GM12872 (cell line): ENCODE data around the gene TNC.

Experiments
- CTCF ChIP-seq: IDR thresholded peaks from 3 replicates; pipeline ENCODE4 v1.5.1; 2011; ENCODE audit warnings: low read depth, mild to moderate bottlenecking, low read length, moderate library complexity; ENCODE audit not compliant: insufficient read depth

TNC gene

GRCh38 chr9:115134941-115135340 is 17.0 kb upstream of the TNC start:
- no peak for TF ChIP-seq CTCF

GRCh38 chr9:115133649-115134048 is 15.7 kb upstream of the TNC start:
- TF ChIP-seq CTCF, result no peak

DNA sequence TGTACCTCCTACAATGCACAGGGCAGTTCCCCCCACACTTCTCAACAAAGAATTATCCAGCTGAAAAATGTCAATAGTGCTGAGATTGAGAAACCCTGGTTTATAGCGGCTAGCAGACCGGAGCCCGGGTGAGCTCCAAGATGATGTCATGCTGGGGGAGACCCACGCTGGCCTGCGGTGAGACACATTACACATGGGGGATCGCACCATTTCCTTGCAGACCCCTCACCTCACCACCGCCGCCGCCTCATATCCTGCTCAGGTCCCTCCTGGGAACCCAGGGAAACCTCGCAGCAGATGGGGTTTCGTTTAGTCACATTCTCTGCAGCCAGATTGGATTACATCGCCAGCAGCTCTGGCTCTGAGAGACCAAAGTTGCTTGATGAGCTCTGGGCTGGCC is 14.7 kb upstream of the TNC start:
- TF ChIP-seq CTCF, result no peak

DNA sequence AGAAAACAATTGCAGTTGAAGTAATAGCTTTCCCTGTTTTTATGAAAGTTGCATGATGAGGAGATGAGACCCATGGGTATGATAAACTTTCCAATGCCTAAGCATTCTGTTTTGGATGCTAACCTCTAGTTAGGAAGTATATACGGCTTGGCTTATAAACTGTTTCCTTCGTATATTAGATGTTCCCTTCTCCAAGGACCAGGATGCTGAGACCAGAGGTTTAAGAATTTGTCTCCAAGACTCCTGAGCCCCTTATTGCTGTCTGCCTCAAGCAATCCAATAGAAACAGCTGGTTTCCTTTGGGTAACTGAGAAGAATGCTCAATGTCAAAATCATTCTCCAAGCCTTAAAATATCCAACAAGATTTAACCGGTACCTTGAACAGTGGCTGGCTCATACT is 12.2 kb upstream of the TNC start:
- TF ChIP-seq CTCF, result no peak

DNA sequence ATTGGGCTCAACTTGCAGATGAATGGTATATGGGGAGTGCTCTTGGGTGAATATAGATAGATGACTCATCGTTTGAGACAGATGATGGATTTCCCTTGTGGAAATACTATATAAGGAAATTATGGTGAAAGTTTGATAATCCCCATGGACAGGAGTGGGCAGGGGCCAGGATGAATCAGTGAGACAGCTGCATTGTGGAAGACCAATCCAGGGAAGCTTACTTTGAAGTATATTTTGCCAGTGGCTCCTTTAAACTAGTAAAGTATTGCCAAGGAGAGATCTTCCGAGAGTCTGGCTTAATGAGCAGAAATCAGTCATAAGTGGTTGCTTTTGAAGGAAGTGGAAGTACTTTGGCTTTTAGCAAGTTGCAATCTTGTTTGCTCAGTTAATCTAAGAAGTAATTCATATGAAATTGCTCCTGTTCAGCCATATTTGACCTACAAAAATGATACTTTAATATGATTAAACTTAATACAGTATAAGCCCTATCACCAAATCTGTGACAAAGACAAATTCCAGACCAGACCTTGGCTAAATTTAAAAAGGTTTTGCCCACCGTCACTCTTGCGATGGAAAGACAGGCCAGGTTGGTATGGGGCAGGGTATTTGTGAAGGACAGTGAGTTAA is 9.3 kb upstream of the TNC start:
- no peak for TF ChIP-seq CTCF

DNA sequence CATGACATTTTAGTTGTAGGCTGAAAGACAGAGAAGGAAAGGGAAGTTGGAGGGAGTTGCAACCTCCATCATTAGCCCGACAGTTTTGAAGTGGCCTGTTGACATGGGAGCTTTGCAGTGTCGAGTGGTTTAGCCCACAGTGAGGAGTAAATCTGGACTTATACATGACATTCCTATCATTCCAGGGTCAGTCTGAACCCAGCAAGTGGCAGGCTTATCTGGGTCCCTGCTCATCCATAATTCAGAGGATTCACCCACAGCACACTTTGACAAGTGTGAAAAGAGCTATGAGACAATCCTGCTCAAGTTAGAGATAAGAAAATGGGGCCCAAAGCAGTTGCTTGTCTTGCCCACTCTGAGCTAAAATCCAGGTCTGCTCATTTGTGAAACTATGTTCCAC is 8.4 kb upstream of the TNC start:
- TF ChIP-seq CTCF, result no peak

DNA sequence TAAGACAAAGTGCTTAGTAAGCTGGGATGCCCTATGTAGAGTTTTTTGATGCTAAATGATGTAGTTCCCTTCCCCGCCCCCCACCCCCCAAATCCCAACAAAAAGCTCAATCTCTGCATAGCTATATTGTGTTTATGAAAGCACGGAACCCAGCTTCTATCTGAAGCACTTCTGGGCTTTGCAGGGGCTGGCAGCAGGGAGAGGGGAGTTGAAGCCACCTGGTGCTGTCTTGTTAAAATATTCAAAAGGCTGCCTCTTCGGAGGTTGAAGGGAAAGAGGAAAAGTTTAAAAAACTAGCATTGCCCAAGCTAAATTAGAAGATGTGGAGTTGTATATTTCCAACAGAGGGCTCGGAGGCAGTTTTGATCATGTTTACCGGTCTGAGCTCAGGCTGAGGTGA is 5.0 kb upstream of the TNC start:
- no peak for TF ChIP-seq CTCF

- no peak for TF ChIP-seq CTCF
Observed at GRCh38 chr9:115121181-115121580, 3.2 kb upstream of the TNC start.
